ENCODE measurements around the gene NEK3.

DNA sequence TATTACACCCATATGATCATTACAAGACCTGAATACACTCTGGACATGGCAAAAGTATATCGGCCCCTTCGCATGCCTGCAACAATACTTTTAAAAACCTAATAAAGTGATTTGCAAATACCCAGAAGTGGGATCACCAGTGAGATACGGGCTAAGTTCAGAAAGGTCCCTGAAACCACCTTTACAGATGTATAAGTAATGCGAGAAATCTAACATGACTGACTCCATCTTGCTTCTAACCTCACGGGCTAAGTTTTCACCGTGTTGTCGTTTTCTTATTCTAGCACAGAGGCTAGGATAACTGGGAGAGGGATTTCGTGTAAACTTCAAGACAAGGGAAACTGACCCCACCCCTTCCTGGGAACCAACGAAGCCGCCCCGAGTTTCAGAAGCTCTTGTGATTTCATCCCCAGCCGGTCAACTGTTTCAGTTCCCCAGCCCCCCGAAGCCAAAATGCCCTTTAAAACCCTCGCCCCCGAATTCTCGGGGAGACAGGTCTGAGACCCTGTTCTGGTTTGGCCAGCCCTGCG lies 703 bp downstream of the NEK3 start:
- TF ChIP-seq GATA3 (IDR thresholded peaks at IDR 0.05; ENCODE audit: low read depth, low read length) (no peak), GATA2 (IDR thresholded peaks at IDR 0.05; ENCODE audit: low read depth, low read length) (no peak)

Measured in SH-SY5Y (cell line).